GM19239 (cell line): Measurements from ENCODE around the gene SPINK13.
"Not testable (repeated sequence)": the region's sequence is repeated elsewhere in the genome, so short reads cannot be mapped to it uniquely, and the experiment has no call there.

ENCODE experiments used
- DNase-seq: peaks from one replicate; pipeline ENCODE4 v3.0.0; 2011; ENCODE audit warnings: low spot score; ENCODE audit not compliant: insufficient read length
- FAIRE-seq: peaks from 2 replicates; lab custom pipeline; 2011; peaks lifted over from hg19 to GRCh38; lab: Jason Lieb, UNC

Gene SPINK13

GRCh38 chr5:148309746-148310145 is 41.2 kb downstream of the SPINK13 start:
- no peak for FAIRE-seq
- DNase-seq = no peak

- FAIRE-seq = no peak
- DNase-seq = no peak
These were observed 42.9 kb downstream of the SPINK13 start for GRCh38 chr5:148311484-148311883.

GRCh38 chr5:148312153-148312552 is 43.6 kb downstream of the SPINK13 start, which contains the start of gene SPINK7:
TSS of gene SPINK7 (plus strand) at chr5:148312423. CDS start at chr5:148312484, 61 bp downstream.
- no peak for FAIRE-seq

GRCh38 chr5:148314187-148314586 is 45.6 kb downstream of the SPINK13 start:
- no peak for DNase-seq
- no peak for FAIRE-seq

More at GRCh38 chr5:148312153-148312552, 43.6 kb downstream of the SPINK13 start, which contains the start of gene SPINK7:
- DNase-seq = no peak

GRCh38 chr5:148314731-148315130 is 46.1 kb downstream of the SPINK13 start:
- no peak for FAIRE-seq

GRCh38 chr5:148320011-148320963 is 51.7 kb downstream of the SPINK13 start:
- FAIRE-seq, DNase-seq: not testable (repeated sequence)

More at GRCh38 chr5:148314731-148315130, 46.1 kb downstream of the SPINK13 start:
- DNase-seq = no peak

GRCh38 chr5:148333262-148333849 is 64.8 kb downstream of the SPINK13 start:
- FAIRE-seq = no peak
- no peak for DNase-seq

GRCh38 chr5:148335259-148335658 is 66.7 kb downstream of the SPINK13 start, which contains the start of gene SPINK9:
TSS of gene SPINK9 (plus strand) at chr5:148335559. CDS start at chr5:148335614, 55 bp downstream.
- FAIRE-seq = no peak

More at GRCh38 chr5:148335259-148335658, 66.7 kb downstream of the SPINK13 start, which contains the start of gene SPINK9:
- DNase-seq = no peak
